ENCODE measurements around the gene PCDHA1.

Gene PCDHA1

DNA sequence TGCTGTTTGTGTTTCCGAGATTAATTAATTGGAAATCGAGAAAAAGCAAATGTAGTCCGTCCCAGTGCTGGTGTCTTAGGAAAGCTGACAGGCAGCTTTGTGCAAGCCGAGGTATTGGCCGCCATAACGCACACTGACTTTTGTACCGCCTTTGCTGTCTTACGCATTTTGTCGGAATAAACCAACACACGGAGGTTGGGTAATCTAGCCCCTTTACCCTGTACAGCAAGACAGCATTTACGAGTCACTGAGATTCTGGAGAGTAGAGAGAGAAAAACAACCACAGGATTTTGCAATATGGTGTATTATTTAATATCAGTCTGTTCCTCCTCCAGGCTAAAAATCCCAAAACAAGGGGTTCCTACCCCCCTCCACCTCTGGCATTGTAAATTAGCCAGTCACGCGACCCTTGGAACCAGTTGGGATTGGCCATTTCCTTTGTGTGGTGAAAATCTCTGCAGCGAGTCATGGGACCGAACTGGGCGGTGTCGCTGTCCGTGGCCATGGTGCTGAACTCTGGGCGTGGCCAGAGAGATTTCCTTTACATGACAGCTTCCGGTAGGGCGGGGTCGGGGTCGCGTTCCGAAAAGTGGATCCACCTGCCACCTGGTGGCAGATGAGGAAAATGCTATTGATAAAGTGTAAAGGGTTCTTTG is 255.0 kb downstream of the PCDHA1 start:
- H3K27ac ChIP-seq: peak overlapping the region; percentile 95
- TF ChIP-seq, protein P1, sequence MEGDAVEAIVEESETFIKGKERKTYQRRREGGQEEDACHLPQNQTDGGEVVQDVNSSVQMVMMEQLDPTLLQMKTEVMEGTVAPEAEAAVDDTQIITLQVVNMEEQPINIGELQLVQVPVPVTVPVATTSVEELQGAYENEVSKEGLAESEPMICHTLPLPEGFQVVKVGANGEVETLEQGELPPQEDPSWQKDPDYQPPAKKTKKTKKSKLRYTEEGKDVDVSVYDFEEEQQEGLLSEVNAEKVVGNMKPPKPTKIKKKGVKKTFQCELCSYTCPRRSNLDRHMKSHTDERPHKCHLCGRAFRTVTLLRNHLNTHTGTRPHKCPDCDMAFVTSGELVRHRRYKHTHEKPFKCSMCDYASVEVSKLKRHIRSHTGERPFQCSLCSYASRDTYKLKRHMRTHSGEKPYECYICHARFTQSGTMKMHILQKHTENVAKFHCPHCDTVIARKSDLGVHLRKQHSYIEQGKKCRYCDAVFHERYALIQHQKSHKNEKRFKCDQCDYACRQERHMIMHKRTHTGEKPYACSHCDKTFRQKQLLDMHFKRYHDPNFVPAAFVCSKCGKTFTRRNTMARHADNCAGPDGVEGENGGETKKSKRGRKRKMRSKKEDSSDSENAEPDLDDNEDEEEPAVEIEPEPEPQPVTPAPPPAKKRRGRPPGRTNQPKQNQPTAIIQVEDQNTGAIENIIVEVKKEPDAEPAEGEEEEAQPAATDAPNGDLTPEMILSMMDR (IDR thresholded peaks at IDR 0.05): peak; percentile 79
- TF ChIP-seq ZFX (IDR thresholded peaks at IDR 0.05; ENCODE audit: borderline replicate concordance): no peak

DNA sequence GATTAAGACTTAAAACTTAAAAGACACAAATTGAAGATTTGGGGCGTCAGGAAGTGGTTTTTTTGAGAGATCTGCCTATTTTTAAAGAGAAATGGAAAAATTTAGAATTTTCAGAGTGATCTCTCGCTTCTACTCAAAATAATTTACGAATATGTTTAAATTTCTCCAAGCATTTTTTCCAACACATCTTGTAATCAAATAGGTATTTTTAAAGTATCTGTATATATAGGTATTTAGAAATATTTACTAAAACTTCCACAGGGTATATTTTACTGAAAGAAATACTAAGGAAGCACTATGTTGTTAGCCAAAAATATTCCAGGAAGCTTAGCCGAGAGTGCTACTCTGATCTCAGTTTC is 255.5 kb downstream of the PCDHA1 start:
- no peak overlapping the region for H3K27ac ChIP-seq

DNA sequence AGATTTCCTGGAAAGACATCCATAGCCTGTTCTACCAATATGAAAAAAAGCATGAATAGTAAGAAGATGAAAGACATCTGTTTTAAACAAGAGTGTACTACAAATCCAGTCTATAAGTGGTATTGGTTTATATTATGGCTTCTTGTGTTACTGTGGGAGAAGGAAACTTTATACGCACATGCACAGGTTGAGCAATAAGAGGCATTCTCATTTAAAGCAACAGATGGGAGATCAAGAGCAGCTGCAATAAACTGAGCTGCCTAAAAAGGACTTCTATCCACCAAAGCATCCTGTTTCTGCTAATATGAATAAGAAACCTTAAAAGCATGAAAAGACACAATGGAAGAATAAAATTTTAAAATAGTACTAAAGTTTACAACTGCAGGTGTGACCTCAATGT is 256.6 kb downstream of the PCDHA1 start:
- H3K27ac ChIP-seq: no peak overlapping the region
- TF ChIP-seq ZFX (IDR thresholded peaks at IDR 0.05; ENCODE audit: borderline replicate concordance): no peak
- TF ChIP-seq, protein P1 (IDR thresholded peaks at IDR 0.05): no peak

More for the DNA sequence above, 255.5 kb downstream of the PCDHA1 start:
- TF ChIP-seq, protein P1 (IDR thresholded peaks at IDR 0.05): peak; percentile 38
- TF ChIP-seq ZFX (IDR thresholded peaks at IDR 0.05; ENCODE audit: borderline replicate concordance): no peak

DNA sequence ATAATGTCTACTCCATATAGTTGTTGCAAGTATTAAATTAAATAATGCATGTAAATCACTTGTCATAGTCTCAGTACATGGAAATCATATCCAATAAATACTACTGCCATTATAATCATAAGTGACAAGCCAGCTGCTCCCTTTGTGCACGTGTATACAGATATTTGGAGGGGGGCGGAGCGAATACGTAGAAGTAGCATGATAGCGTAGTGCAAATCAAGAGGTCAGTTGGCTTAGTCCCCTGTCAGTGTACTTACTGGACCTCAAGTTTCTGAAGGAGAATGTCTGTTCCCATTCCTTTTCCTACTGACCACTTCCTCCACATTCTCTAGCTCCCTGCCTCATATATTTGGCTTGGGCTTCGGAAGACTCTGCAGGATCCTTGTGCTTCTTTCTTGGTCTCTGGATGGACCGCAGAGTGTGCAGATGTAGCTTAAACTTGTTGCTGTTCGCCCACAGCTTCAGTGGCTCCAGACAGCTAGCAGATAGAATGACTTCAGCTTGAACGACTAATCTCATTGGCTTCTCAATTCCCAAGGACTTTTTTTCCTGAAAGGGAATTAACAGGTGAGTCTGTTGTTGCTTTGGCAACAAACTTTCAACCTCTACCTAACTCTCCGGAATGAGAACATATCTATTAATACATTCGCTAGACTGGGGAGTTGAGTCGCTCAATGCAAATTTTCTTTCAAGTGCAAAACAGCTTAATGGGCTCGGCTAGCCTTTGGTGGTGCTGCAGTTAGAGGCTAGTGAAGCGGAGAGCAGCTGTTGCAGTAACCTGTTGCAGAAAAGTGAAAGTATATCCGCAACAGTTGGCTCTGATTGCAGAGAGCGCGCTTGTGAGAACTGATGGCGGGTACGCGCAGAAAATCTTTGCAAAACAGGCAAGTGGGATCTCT is 264.9 kb downstream of the PCDHA1 start, which contains the start of gene PCDHB1:
TSS of gene PCDHB1 (plus strand) at position 753 of the 899 bp plus-strand sequence. CDS start at position 850, 97 bp downstream.
- TF ChIP-seq, protein P1 (IDR thresholded peaks at IDR 0.05): no peak
- no peak for TF ChIP-seq ZFX (IDR thresholded peaks at IDR 0.05; ENCODE audit: borderline replicate concordance)
- peak within 1 kb of the TSS; percentile 58 for H3K27ac ChIP-seq

DNA sequence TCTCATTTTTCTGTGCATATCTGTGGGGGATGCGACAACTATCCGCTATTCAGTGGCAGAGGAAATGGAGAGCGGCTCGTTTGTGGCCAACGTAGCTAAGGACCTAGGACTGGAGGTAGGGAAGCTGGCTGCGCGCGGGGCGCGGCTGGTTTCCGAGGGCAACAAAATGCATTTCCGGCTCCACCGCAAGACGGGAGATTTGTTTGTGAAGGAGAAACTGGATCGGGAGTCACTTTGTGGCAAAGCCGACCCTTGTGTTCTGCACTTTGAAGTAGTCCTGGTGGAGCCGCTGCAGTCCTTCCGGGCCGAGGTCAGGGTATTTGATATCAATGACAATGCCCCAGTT is 265.6 kb downstream of the PCDHA1 start:
- TF ChIP-seq, protein P1 (IDR thresholded peaks at IDR 0.05): no peak
- no peak for TF ChIP-seq ZFX (IDR thresholded peaks at IDR 0.05; ENCODE audit: borderline replicate concordance)
- H3K27ac ChIP-seq: peak overlapping the region; percentile 58

All from 22Rv1 (cell line).